ENCODE measurements around the gene AQR.

- no peak for TF ChIP-seq POLR2A (IDR thresholded peaks at IDR 0.05)
- TF ChIP-seq CTCF (IDR thresholded peaks at IDR 0.05) = no peak
Observed at GRCh38 chr15:34986771-34987480, 17.4 kb upstream of the AQR start.

All from heart left ventricle (tissue), 13 donors.